ENCODE measurements around the gene KIF11.
A peak's percentile ranks its signal among the peaks of the same experiment; 100 is the strongest.
"Not testable (repeated sequence)": the region's sequence is repeated elsewhere in the genome, so short reads cannot be mapped to it uniquely, and the experiment has no call there.

The KIF11 gene

DNA sequence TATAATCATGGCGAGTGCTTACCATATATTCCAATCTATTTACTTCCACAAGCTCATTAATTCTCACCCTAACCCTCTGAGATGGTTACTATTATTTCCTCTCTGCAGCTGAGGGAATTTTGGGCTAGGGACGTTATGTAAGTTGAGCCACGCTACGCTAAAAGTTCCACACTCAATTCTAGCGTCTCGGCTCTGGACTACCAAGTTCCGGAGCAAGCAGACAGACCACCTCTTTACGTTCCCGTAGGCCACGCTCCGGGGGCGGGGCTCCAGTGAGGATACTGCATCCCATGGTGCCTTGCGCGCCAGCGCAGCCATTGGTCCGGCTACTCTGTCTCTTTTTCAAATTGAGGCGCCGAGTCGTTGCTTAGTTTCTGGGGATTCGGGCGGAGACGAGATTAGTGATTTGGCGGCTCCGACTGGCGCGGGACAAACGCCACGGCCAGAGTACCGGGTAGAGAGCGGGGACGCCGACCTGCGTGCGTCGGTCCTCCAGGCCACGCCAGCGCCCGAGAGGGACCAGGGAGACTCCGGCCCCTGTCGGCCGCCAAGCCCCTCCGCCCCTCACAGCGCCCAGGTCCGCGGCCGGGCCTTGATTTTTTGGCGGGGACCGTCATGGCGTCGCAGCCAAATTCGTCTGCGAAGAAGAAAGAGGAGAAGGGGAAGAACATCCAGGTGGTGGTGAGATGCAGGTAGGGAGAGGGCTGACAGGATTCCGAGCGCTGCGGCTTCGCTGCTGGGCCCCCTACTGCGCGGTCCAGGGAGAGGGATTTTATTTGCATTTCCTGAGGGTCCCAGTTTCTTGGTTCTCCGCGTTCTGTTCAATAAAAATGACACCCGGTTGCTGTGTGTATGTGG lies at the start of gene KIF11:
Gene KIF11, plus strand, starts transcription at position 370 of the 858 bp plus-strand sequence. Its CDS starts 246 bp downstream, at position 616.
- DNase-seq (ENCODE audit: low spot score): peak; percentile 96

DNA sequence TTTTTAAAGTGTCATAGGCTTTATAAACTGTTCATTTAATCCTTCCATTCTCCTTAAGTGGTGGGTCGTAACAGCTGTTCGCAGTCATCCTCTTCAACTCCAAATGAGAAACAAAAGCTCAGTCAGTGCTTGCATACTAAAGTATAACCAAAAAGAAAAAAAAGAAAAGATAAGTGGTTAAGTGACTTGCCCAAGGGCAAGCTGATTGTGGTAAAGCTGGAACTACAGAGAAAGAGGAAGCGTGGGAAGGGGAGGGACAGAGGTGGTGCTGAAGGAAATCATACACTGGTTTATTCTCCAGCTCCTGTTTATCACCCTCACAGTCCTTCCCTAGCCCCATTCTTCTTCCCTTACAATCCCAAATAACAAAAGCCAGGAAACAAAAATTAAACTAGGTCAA lies 48.6 kb upstream of the KIF11 start:
- no peak for DNase-seq (ENCODE audit: low spot score)

DNA sequence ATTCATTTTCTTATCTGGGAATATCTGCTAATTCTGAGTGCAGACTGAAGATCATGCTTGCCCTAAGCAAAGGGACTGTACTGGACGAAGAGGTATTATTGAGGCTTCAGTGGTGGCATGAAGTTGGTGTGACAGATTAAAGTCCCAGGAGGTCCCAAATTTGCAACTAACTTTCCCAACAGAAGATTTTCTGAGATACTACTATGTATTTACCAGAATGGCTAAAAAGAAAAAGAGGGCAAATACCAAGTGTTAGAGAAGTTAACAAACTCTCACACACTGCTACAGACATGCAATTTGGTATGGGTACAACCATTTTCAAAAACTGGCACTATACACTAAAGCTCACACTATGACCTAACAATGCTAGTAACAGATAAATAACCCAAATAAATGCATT lies 47.4 kb upstream of the KIF11 start:
- no peak for DNase-seq (ENCODE audit: low spot score)

DNA sequence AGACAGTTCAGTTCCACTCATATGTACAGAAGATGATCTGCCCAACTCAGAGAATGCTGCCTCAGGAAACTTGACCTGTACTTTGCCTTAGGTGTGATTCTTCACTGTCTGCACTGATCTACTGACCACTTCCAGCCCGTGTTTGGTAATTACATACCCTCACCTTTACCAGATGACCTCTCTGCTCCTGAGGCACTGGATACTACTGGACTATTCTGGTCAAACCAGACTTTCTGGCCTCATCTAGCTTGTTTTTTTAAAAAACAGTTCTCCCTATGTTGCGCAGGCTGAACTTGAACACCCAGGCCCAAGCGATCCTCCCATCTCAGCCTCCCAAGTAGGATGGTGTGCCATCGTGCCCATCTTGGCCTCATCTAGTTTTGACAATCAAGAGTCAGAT lies 45.3 kb upstream of the KIF11 start:
- DNase-seq (ENCODE audit: low spot score): no peak

DNA sequence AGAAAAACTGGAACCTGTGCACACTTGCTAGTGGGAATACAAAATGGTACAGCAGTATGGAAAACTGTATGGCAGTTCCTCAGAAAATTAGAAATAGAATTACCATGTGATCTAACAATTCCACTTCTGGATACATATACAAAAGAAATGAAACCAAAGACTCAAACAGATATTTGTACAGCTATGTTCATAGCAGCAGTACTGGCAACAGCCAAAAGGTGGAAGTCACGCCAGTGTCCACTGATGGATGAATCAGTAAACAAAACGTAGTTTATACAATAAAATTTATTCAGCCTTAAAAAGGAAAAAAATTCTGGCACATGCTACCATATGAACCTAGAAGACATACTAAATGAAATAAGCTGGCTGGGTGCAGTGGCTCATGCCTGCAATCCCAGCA lies 42.0 kb upstream of the KIF11 start:
- DNase-seq (ENCODE audit: low spot score): no peak

DNA sequence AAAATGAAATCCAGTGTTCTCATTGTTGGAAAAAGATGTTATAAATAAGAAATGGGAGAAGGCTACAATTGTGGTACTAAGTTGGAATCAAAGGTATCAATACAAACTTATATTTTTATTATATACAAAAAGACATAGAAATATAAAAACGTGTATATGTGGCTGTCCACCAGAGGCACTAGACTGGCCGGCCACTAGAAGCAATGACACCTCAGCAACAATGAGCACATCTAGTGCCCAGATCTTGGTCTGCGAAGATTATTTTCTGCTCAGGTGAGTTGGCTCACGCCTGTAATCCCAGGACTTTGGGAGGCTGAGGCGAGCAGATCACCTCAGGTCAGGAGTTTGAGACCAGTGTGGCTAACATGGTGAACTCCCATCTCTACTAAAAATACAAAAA lies 40.6 kb upstream of the KIF11 start:
- DNase-seq (ENCODE audit: low spot score): no peak

DNA sequence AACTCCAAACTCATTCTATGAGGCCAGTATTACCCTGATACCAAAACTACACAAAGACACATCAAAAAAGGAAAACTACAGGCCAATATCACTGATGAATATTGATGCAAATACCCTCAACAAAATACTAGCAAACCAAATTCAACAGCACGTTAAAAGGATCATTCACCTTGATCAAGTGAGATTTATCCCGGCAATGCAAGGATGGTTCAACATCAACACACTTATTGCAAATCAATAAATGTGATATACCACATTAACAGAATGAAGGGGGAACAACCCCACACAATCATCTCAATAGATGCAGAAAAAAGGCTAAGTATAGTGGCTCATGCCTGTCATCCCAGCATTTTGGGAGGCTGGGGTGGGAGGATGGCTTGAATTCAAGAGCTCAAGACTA lies 39.0 kb upstream of the KIF11 start:
- DNase-seq (ENCODE audit: low spot score): no peak

DNA sequence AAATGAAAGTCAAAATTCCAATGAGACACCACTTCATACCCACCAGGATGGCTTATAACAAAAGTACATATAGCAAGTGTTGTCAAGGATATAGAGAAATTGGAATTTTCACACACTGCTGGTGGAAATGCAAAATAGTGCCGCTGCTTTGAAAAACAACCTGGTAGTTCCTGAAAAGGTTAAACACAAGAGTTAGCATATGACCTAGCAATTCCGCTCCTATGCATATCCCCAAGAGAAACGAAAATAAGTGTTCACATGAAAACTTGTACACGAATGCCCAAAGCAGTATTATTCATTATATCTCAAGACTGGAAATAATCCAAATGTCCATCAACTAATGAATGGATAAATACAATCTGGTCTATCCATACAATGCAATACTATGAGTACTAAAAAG lies 33.9 kb upstream of the KIF11 start:
- no peak for DNase-seq (ENCODE audit: low spot score)

DNA sequence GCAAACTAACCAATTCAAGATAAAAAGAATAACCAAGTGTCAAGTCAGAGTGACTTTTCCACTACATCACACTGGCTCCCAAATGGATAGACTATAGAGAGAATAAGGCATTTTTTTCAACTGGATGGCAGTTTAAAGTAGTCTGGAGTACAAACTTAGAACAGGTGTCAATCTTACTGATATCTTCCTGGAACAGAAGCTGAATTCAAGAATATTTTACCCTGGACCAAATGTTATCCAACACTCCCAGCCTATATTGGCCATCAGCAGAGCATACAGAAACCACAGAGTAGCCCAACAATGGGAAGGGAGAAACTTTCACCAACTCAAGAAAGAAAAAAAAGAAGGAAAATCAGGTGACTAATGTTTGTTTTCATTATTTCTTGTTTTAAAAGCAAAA lies 30.5 kb upstream of the KIF11 start:
- DNase-seq (ENCODE audit: low spot score): no peak

DNA sequence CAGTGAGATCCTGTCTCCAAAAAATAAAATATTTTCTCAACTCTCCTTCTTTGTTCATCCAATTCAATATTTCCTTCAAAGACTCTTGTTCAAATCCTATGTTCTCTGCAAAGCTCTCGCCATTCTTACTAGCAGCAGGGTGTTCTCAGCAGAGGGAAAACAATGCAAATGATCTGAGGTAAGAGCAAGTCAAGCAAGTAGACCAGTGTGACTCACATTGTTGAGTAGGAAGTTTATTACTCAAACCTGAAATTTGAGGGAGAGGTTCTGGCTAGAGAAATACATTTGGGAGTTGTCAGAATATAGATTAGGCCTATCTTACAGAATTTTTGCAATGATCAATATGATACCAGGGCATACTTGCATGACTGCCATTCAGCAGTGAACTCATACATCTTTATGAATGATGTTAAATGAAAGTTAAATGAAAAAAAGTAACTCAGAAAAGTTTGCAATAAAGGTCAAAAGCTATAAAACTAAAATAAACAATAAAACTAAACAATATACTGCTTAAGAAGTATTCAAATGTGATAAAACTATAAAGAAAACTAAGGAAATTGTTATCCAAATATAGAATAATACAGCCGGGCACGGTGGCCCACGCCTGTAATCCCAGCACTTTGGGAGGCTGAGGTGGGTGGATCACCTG lies 24.9 kb upstream of the KIF11 start:
- no peak for DNase-seq (ENCODE audit: low spot score)

DNA sequence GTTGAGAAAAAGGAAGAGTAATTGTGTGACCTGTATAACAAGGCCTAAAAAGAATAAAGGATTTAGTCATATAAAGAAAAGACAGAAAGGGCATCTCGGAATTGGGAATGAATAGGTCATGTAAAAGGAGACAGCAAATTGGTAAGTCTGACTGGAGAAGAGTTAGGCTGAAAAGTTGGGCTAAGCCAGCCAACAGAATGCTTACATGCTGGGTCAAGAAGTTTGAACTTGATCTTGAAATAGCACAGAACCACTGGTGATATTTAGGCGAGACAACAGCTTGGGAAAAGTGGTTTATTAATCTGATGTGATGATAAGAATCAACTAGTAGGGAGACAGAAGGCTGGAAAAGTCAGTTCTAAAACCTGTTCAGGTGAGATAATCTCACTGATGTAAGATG lies 23.9 kb upstream of the KIF11 start:
- no peak for DNase-seq (ENCODE audit: low spot score)

DNA sequence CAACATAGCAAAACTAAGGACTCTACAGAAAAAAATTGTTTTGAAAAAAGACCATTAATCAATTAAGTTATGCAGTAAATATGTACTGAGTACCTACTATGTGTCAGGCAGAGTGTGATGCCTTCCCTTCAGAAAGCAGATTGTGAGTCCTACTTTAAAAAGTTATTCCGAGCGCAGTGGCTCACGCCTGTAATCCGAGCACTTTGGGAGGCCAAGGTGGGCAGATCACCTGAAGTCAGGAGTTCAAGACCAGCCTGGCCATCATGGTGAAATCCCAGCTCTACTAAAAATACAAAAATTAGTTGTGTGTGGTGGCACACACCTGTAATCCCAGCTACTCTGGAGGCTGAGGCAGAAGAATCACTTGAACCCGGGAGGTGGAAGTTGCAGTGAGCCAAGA lies 23.3 kb upstream of the KIF11 start:
- DNase-seq (ENCODE audit: low spot score): not testable (repeated sequence)

DNA sequence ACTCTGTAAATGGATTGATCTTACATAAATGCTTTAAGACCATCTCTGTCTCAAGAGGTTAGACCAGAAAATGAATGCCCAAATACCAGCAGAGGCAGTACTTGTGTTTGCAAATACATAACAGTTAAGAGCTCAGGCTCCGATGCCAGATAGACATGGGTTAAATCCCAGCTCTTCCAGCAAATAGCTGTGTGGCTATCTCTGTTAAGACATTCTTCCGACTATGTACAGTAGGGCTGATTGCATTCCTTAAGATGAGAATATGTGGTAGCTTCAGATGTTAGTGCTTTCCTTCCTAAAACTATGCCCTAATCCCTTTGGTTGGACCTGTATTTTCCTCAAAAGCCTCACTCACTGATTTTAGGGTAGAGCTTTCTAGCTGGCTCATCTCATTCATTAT lies 21.3 kb upstream of the KIF11 start:
- DNase-seq (ENCODE audit: low spot score): no peak

DNA sequence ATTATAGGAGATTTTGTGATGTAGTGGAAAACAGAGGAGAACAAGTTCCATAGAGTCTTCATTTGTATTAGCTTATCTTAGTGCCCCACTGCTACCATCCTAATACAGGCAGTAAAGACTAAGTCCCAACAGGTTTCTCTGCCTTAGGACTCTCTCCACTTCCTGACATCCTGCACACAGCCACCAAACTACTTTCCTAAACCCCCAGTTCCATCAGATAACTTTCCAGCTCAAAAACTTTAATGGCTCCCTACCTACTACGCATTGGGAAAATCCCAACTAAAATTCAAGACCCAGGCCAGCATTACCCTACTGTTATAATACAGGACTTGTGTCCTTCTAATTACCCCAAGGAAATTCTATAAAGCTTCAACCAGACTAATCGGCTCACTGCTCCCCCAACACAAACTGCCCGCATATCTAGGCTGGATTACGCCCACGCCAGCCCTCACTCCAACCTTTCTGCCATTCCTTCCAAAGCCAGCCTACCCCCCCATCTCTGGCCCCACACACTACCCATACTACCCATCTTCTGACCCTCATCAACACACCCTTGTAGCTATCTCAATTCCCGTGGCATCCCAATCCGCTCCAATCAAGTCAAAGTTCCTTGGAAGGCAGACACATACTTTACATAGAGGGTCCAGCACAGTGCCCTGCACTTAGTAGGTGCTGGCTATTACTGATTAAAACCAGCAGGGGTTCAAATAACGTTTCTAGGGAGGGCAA lies 20.4 kb upstream of the KIF11 start:
- DNase-seq (ENCODE audit: low spot score): no peak

DNA sequence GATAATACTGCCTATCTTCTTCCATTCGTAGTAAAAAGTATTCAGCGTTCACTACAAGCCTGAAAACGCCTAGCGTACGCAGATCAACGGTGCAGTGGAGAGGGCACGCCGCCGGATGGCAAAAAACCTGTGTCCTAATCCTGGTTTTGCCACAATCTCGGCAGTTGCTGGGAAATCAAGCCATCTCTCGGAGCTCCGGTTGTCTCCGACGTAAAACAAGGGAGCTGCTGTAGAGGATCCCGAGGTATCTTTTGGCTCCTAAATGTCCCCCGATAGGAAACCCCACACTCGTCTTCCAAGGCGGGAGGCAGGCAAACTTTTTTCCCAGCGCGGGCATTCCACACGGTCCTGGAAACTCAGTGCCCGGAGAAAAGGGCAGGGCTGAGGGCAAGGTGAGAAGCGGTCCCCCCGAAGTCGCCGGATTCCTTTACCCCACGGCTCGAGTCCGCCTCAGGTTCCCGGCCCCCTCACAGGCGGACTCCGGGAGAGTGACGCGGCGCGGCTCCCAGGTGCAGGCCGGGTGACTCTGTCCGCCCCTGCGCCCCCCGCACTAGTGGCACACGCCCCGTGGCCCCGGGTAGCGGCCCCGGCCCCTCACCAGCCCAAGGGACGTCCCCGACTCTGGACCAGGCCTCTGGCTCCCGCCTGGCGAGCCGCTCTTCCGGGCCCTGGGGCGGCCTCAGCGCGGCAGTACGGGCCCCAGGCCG lies 19.7 kb upstream of the KIF11 start:
- DNase-seq (ENCODE audit: low spot score): peak; percentile 57

DNA sequence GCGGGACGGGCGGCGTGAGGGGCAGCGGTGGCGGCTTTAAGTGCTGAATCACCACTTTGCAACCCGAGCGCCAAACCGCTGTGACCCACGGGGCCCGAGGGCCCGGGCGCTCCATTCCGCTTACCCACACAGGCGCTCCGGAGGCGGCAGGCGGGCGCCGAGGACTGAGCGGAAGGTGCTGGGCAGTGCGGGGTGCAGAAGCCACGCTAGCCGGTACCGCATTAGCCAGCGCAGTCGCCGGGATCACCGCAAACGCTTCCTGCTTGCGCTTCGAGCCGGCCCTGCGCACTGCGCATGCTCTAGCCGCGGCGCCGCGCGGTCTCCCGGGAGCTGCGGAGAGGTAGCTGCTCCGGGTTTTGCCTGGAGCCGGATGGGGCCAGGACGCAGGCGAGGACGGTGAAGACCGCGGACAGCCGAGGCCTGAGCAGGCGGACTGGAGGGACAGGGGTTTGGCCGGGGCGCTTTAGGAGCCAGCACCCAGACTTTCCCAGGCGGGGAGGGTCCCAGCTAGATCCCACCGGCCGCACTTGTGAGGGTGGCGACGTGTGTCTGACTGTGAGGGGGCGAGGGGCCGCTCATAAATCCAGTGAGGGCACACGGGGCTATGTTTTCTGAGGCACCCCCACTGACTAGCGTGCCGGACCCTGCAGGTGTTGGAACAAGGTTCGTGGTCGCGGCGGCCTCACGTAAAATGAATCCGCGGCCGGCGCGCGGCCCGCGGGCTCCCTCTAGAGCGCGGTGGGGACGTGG lies 19.0 kb upstream of the KIF11 start, which contains the start of gene IDE:
Gene IDE, minus strand, starts transcription at position 296 of the 750 bp plus-strand sequence. Its CDS starts 74 bp downstream, at position 222.
- peak; percentile 87 for DNase-seq (ENCODE audit: low spot score)

DNA sequence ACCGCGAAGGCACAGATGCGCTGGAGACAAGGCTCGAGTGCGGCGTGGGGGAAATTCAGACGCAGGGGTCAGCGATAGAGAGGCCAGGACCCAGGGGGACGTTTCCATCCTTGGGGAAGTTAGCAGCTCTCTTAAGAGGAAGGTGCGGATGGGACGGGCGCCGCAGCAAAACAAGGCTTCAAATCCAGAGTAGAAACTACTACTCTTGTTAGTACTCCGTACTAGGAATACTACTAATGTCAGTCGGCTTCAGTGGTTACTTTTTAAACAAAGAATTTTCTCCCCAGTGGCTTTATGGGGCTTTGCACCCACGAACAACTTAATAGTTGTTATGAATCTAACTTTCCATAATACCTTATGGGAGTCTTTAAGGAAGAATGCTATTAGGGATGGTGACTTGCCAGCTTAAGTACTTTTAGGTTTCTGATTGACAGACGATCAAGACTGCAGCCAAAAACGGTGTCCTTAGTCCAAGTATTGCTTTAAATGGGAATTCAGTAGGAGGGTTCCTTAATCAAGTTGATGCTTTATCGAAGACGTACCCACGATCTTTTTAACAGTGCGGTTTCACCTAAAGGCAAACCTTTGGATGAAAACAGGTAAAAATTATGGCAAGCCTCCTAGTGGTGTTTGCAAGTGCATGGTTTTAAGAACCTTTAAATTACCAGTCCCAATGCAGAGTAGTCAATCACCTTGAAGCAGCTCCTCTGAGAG lies 18.2 kb upstream of the KIF11 start:
- DNase-seq (ENCODE audit: low spot score): peak; percentile 23

DNA sequence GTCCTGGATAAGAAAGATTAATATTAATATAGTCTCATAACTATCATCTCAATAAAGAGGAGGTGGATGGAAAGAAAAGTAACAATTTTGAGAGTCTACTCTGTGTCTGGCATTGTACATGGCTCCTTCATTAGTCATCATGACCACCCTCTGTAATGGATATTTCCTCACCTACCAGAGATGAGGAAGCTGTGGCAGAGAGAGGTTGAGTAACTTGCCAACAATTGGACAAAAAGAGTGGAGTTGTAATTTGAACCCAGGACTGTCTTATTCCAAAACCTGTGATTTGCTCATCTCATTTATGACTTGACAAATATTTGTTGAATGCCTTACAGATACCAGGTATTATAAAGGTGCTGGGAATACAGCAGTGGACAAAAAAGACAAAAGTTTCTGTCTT lies 17.0 kb upstream of the KIF11 start:
- no peak for DNase-seq (ENCODE audit: low spot score)

DNA sequence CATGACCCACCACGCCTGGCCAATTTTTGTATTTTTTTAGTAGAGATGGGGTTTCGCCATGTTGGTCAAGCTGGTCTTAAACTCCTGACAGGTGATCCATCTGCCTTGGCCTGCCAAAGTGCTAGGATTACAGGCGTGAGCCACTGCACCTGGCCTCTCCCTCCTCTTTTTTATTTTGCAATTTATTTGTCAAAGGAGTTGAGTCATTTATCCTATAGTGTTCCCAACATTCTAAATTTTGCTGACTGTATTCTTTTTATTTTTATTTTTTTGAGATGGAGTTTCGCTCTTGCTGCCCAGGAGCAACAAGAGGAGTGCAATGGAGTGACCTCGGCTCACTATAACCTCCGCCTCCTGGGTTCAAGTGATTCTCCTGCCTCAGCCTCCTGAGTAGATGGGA lies 10.6 kb upstream of the KIF11 start:
- not testable (repeated sequence) for DNase-seq (ENCODE audit: low spot score)

DNA sequence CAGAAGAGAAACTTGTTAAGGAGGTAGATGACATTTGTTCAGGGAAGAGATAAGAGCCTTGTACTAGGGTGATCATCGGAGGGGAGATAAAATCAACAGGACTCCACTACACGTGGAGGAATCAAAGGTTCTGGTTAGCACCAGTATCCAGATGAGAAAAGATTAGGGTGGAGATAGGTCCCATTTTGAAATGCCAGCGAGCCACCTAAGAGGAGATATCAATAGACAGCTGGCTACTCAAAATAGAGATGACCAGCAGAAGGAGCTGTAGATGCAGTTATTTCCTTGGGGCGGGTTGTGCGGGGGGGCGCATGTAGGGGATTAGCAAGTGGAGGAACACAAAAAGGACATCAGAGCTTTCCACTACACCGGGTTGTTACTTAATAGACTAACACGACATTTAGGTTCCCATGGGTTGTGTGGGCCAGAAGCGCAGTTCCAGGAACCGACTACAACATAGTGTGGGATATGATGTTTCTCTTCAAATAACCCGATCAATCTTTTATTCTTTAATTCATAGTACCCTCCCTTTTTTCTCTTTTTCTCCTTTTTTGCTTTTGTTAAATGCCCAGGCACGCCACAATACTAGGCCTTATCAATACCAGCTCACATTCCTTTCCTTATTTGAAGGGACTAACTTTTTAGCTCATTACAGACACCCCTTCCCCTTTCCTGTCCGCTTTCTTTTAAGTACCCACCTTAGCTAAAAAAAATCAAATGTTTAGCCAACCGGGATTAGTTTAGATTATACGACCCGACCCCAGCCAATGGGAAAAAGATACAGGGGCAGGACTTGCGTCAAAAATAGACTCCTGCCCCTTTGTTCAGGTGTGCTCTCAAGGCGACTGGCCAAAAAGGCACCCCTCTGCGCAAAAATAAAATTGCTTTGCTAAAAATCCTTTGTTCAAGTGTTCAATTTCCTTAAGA lies 2.0 kb upstream of the KIF11 start:
- DNase-seq (ENCODE audit: low spot score): peak; percentile 32

Measured in SW480 (cell line).